Fibroblast of skin of right biceps (primary cell): ENCODE measurements around the gene EXD3.

Experiments
- DNase-seq: peaks from one replicate; pipeline ENCODE4 v3.0.0-alpha.2; 2013

The EXD3 gene

DNA sequence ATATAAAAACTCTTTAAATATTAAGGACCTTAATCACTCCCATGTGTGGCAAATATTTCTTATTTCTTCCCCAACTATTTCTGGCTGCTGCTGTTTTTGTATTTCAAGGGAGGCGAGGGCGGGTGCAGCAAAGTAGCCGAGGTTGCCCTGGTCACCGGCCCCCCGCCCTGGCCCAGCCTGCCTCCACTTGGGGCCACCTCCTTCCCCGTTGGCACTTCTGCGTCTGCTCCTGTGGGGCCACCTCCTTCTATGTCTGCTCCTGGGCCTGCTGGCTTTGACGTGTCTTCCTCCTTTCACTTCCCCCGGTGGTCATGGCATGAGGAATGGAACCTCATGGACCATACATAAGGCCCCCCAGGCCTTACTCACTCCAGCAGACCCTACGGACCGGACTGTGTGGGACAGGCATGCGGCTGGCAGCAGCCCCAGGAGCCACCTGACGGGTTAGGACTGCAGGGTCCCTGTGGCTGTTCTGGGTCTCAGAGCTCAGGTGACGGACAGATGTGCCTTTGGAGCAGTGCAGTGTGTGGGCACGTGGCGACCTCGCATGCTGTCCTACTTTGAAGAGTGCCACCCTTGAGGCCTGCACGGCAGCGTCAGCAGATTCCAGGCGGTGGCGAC lies 24.0 kb upstream of the EXD3 start:
- DNase-seq: peak; percentile 24

DNA sequence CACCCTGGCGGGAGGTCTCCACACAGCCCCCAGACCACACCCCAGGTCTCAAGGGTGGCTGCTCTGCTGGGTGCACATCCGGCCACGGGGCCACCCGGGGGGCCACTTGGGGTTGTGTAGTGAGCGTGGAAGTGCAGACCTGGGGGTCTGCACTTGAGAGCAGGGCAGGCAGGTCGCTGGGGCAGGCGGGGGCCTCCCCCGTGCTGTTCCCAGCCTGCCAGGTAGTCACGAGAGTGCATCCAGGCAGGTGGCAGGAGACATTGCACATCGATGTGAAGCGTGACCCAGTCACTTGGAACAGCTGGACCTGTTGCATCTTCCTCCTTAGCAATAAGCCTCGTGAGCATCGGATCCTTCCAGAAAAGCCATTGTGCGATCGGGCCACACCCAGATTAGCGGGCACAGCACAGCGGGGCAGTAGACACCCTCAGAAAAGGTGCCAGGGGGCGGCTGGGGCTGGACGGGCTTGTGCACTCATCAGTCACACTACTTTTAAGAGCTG lies 23.0 kb upstream of the EXD3 start:
- no peak for DNase-seq

DNA sequence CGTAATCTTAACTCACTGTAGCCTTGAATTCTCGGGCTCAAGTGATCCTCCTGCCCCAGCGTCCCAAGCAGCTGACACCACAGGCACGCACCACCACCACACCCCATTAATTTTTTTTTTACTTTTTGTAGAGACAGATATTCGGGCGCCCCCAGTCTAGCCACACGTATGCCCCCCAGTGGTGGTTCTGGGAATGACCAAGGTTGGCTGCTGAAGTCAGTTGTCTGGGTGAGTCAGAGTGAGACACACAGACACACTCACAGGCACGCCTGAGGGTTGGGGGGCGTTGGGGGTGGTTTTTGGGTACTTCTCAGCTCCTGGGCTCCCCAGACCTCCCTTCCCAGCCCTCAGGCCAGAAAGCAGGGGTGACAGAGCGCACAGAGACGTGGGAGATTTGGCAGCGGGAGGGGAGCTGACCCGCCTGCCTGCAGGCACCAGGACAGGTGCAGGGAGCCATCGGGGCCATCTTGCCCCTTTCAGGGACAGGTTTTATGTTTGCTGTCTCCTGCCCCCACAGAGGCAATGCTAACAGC lies 22.4 kb upstream of the EXD3 start:
- DNase-seq: peak; percentile 73

DNA sequence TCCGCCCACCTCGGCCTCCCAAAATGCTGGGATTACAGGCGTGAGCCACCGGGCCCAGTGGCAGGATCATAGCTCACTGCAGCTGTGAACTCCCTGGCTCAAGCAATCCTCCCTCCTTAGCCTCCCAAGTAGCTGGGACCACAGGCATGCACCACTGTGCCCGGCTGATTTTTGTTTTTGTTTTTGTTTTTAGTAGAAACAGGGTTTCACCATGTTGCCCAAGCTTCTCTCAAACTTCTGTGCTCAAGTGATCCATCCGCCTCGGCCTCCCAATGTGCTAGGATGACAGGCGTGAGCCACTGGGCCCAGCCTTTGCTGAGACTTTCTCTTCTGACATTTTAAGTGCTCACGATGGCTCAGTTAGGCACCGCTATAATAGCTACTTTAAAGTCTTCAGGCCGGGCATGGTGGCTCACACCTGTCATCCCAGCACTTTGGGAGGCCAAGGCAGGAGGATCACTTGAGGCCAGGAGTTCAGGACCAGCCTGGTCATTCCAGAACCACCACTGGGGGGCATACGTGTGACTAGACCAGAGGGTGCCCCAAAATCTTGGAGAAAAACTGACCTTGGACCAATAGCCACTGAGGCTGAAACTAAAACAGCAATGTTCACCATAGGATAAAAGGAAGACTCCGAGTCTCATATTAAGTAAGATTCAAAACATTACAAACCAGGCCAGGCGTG lies 21.3 kb upstream of the EXD3 start:
- DNase-seq: no peak

GRCh38 chr9:137441935-137442321 lies 19.0 kb upstream of the EXD3 start:
- DNase-seq: no peak

- no peak for DNase-seq
Observed at GRCh38 chr9:137441289-137441934, 18.4 kb upstream of the EXD3 start, which contains the start of gene ENTPD8. Gene ENTPD8, minus strand, starts transcription at chr9:137441357. Its CDS starts 3,072 bp downstream, at chr9:137438285.

GRCh38 chr9:137439158-137439714 lies 16.3 kb upstream of the EXD3 start:
- no peak for DNase-seq

DNA sequence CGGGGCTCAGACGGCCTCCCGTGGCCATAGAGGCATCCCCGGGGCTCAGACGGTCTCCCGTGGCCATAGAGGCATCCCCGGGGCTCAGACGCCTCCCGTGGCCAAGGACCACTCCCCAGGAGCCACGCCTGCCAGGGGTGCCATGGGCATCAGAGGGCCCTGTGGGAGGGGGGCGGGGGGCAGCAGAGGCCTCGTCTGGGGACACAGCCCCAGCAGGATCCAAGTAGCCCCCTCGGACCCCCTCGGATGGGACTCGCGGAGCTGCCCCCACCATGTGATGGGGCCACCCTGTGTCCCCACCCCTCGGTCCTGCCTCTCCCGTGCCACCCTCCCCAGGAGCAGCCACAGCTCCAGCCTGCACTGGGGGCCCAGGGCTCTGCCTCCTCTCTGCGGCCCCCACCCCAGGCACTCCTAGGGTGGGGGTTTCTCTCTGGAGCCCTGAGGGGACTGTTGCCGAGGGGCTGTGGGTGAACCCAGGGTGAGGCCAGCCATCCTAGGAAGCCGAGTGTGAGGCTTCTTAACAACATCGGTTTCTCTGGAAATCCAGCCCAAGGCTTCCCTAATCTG lies 15.7 kb upstream of the EXD3 start:
- no peak for DNase-seq

GRCh38 chr9:137437691-137438590 lies 15.0 kb upstream of the EXD3 start:
- DNase-seq: no peak

- DNase-seq: no peak
Observed at GRCh38 chr9:137436761-137437600, 14.0 kb upstream of the EXD3 start.

DNA sequence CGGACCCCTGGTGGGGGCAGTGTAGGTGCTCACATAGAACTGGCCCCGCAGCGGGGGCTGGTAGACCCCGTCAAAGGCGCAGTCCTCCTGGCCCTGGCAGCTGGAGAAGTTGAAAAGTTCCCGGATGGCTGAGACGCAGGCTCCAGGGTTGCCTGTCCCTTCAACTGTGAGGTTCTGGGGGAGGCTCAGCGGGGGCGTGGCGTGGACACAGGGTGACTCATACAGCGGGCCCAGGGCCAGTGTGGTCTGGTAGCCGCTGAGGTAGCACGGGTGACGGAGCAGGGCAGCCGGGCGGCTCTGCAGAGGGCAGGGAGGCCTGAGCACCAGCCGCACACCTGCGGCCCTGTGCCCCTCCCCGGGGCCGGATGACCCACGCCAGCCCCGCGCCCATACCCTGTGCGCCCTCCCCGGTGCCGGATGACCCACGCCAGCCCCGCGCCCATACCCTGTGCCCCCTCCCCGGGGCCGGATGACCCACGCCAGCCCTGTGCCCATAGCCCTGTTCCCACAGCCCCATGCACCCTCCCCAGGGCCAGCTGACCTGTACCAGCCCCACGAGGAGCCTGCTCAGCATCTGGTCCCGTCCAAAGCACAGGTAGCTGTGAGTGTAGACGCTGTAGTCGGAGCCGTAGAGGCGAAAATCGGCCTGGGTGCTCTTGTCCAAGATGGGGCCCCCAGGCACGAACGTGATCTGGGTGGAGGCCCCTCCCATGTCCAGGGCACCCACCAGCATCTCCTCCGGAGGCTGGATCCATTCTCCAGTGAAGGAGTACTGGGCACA lies 13.2 kb upstream of the EXD3 start:
- DNase-seq: peak; percentile 42

DNA sequence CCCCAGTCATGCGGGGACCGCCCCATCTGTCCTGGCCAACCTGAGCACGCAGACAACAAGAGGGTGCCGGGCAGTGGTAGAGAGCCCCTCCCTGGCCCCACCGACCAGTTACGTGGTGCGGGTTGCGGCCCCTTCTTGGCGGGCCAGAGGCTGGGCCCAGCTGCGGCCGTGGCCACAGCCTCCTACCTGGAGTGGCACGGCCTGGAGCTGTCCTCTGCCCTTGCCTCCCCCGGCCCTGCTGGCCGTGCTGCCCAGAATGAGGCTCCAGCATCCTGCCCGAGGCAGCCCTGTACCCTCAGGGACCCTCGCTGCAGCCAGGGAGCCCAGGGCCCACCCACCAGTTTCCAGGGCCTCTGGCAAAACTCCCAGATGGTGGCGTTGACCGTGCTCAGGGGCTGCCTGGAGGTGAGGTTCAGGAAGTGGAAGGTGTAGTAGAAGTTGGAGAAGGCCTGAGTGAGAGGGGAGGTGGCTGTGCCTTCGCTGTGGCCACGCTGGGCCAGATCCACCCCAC lies 12.5 kb upstream of the EXD3 start:
- no peak for DNase-seq

DNA sequence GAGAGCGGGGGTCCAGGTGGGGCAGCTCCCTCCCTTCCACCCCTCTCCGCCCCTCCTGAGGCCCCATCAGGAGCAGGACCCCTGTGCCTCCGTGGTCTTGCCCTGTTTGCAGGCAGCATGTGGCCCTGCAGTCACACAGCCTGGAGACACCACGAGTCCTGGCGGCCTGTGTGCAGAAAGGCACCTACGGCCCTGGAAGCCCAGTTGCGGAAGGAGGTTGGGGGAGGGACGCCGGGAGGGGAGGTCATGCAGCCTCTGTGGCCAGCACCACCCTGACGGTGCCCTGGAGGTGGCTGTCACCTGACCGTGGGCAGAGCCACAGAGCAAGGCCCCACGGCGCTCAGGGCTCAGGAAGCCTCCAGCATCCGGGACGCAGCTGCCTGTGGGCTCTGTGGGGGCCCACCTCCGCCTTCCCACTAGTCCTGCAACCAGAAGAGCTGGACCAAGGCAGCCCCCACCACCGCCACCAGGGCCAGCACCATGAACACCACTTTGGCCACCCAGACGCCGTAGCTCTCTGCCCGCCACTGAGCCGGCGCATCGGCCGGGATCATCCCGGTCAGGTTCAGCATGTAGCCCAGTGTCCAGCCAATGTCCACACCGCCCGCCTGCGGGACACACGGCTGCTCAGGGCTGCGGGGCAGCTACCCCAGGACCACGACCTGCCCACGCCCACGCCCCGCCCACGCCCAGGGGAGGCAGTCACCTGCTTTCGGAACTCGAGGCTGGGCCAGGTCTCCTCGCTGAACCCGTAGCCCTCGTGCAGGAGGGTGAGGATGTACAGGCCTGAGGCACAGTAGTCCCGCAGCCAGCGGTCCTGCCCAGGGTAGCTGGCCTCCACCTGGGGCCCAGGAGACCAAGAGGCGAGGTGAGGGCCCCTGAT lies 11.8 kb upstream of the EXD3 start:
- DNase-seq: no peak

DNA sequence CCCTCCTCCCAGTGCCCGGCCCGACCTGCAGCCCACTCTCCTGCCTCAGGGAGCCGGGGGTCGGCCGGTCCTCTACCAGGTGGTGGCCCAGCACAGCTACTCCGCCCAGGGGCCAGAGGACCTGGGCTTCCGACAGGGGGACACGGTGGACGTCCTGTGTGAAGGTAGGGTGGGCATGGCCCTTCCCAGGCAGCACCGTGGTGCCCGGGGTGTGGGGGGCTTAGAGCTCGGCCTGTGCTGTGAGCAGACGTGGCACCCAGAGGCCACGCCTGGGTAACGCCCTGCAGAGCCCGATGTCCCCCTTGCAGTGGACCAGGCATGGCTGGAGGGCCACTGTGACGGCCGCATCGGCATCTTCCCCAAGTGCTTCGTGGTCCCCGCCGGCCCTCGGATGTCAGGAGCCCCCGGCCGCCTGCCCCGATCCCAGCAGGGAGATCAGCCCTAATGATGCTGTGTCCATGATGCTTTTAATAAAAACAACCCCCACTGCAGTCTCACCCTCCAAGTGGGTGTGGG lies 11.0 kb upstream of the EXD3 start:
- DNase-seq: no peak

DNA sequence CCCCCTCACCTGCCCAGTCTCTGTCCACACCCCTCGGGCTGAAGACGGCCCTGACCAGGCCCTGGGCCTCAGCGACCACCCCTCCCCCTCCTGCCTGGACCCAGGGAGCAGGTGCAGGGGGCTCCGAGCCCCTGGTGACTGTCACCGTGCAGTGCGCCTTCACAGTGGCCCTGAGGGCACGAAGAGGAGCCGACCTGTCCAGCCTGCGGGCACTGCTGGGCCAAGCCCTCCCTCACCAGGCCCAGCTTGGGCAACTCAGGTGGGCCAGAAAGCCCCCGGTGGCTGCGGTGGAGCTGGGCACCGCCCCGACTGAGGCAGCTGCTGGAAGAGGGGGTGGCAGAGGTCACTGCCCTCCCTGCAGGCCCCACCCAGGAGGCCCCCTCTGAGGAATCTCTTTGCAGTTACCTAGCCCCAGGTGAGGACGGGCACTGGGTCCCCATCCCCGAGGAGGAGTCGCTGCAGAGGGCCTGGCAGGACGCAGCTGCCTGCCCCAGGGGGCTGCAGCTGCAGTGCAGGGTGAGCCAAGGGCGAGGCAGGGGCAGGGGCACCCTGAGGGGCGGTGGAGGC lies 10.5 kb upstream of the EXD3 start:
- no peak for DNase-seq

DNA sequence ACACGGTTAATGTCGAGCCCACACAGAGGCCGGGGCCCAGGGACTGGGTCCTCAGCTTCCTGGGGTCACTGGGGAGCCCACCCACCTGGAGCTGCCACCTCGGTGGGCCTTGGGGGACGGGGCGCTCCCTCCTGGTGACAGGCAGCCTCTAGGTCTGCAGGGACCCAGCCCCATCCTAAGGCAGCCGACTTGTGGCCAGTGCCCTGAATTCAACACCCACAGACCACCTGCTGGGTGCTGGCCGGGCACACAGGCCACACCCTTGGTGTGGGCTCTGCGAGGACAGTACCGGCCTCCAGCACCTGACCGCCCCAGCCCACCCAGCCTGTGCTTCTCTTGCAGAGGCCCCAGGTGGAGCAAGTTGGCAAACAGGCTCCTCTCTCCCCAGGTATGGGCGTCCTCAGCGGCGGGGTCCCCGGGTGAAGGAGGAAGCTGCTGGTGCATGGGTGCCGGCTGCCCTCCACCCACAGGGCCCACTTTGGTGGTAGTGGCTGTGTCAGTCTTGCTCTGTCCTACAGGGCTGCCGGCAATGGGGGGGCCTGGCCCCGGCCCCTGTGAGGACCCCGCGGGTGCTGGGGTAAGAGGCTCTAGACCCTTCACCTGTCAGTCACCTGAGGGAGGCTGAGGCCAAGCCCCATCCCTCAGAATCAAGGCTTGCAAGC lies 9.9 kb upstream of the EXD3 start:
- no peak for DNase-seq

DNA sequence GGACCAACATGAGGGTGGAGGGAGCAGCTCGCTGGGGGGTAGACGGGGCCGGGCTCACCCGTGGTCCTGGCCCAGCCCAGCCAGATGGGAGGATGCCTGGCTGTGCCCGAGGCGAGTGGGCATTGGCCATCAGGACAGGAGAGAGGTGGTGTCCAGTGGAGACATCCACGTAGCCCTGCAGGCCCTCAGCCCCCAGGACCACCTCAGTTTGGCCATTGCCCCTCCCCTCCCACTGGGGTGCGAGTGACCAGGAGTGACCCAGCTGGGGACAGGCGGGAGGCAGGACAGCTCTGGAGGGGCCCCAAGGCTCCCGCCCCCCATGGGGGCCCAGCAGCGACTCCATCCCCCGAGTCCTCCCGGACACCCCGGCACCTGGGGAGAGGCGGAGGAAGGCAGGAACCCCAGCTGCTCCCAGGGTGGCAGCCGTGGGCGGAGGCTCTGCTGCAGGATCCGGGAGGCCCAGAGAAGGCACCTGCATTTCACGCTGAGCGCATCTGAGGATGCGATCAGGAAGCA lies 8.5 kb upstream of the EXD3 start:
- DNase-seq: no peak
